ENCODE results near the gene RAB3IL1.

DNA sequence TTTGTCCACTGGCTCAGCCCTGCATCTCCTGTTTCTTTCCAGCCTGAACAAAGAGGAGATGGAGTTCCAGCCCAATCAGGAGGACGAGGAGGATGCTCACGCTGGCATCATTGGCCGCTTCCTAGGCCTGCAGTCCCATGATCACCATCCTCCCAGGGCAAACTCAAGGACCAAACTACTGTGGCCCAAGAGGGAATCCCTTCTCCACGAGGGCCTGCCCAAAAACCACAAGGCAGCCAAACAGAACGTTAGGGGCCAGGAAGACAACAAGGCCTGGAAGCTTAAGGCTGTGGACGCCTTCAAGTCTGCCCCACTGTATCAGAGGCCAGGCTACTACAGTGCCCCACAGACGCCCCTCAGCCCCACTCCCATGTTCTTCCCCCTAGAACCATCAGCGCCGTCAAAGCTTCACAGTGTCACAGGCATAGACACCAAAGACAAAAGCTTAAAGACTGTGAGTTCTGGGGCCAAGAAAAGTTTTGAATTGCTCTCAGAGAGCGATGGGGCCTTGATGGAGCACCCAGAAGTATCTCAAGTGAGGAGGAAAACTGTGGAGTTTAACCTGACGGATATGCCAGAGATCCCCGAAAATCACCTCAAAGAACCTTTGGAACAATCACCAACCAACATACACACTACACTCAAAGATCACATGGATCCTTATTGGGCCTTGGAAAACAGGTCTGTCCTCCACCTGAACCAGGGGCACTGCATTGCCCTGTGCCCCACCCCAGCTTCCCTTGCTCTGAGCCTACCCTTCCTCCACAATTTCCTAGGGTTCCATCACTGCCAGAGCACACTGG lies 45.0 kb upstream of the RAB3IL1 start:
- TF ChIP-seq CTCF (IDR thresholded peaks at IDR 0.05): no peak
- TF ChIP-seq POLR2A (IDR thresholded peaks at IDR 0.05): no peak

Data from breast epithelium (tissue), 3 donors.